HG03045 (cell line): Measurements from ENCODE around the gene PSMD5.

Source experiments
- ATAC-seq: cut with Tn5 transposase; IDR thresholded peaks from one replicate; pipeline ENCODE4 v1.9.1; 2021; ENCODE audit warnings: mild to moderate bottlenecking, moderate library complexity; ENCODE audit not compliant: unreplicated experiment

Gene PSMD5

GRCh38 chr9:120875643-120875953 is 32.9 kb upstream of the PSMD5 start:
- no peak for ATAC-seq

DNA sequence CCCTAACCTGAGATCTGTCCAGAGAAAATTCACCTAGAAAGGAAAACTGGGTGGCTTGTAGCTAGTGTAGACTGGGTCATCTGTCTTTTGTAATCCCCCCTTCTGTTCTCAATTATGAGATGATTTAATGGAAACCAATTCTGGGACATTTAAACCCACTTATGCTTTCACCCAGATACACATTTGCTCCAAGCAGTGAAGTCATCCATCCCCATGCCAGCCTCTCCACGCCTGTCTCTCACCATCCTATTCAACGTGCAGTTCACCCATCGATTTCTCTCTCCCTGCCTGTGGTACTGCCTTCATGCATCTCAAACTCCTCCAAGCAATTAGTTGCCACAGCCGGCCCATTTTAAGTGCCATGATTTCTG is 32.5 kb upstream of the PSMD5 start:
- ATAC-seq: no peak

GRCh38 chr9:120874226-120875194 is 31.8 kb upstream of the PSMD5 start:
- ATAC-seq: no peak

- no peak for ATAC-seq
Observed at GRCh38 chr9:120873512-120873911, 30.8 kb upstream of the PSMD5 start.

- no peak for ATAC-seq
Observed at GRCh38 chr9:120872791-120873502, 30.2 kb upstream of the PSMD5 start.

GRCh38 chr9:120870206-120870605 is 27.5 kb upstream of the PSMD5 start:
- no peak for ATAC-seq

DNA sequence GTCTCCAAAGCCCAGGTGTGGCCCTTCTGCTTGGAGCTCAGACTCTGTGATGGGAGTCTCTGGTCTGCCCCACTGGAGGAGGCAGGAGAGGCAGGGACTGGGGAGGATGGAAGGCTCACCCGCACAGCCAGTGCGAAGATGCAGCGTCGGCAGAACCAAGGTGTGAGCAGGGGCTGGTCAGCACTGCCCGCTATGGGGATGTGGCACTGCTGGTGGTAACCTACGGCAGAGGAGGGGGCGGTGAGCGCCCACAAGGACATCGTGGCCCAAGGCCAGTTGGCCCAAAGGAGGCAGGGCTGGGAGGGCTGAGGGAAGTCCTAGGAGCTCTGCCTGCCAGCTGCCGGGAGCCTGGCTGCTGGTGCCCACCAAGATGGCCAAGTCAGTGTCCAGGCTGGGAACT is 27.0 kb upstream of the PSMD5 start:
- ATAC-seq: no peak

- ATAC-seq: no peak
Observed at GRCh38 chr9:120869360-120869687, 26.6 kb upstream of the PSMD5 start.

GRCh38 chr9:120868676-120869359 is 26.1 kb upstream of the PSMD5 start:
- peak; percentile 86 for ATAC-seq

GRCh38 chr9:120868339-120868675 is 25.6 kb upstream of the PSMD5 start:
- ATAC-seq: no peak

- ATAC-seq: no peak
Observed at GRCh38 chr9:120867676-120868338, 25.1 kb upstream of the PSMD5 start.

- no peak for ATAC-seq
Observed at GRCh38 chr9:120866651-120867050, 23.9 kb upstream of the PSMD5 start.

GRCh38 chr9:120865809-120866208 is 23.1 kb upstream of the PSMD5 start:
- ATAC-seq: no peak

DNA sequence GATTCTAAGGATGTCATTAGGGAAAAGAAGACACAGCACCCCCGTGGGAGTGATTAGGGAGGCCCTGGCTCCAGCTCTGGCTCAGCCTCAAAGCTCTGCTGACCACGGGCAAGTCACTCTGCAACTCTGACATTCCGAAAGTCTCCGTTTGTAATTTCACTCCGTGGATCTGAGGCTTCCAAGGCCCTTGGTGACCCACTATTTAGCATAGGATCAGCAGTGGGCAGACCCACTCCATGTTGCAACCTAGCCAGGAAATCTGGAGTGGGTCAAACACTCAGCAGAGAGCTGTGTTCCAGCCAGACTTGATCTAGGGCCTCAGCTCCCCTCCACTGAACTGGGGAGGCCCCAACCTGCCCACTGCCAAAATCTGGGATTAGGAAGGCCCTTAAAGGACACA is 22.5 kb upstream of the PSMD5 start:
- ATAC-seq: no peak

GRCh38 chr9:120864719-120865118 is 22.0 kb upstream of the PSMD5 start:
- ATAC-seq: no peak

DNA sequence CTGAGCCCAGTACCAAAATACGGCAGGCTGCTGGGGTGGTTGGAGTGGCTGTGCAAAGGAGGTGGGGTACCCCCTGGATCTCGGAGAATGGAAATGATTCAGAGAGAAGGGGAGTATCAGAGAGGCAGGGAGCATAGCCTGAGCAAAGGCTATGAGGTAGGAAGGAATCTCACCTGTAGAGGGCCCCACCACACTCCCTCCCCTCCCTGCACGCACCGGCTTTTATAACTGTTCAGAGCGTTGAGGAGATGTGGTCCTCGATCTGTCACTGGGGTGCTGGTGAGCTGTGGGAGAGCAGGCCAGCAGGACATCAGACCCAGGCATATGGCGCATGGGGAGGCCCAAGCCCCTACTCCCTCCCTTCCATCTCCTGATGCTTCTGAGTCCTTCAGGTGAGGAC is 21.1 kb upstream of the PSMD5 start:
- no peak for ATAC-seq

DNA sequence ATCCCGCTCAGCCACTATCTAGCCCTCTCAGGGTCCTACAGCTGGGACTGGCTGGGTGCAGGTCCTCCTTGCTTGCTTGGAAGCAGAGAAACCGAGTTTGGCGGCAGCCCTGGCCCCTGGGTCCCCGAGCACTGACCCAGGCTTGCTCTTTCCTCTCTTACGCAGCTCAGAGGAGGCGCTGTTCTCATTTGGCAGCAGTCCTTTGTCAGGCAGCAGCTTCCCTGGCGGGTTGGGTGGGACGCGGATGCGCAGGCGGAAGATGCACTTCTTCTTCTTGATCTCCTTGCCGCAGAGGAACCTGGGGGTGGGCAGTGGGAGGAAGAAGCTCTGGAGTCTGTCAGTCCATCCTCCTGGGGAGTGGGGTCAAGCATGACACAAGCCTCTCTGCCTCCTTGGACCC is 19.7 kb upstream of the PSMD5 start:
- ATAC-seq: no peak

- no peak for ATAC-seq
Observed at GRCh38 chr9:120861935-120862334, 19.2 kb upstream of the PSMD5 start.

DNA sequence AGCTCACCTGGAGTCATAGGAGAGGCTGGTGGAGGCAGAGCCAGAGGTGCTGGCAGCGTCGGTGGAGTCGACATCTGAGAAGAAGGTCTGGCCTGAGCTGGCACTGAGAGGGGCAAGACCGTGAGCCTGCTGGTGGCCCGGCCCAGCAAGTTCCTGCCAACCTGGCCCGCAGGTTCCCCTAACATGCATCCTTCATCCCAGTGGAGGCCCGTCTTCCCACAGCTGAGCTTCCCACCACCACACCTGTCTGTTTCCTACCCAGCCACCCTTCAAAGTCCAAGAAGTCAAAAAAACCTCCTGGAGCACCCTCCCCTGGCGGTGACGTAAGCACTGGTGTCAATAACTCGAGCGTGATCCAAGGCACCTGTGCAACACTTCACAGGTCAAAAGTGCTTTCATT is 17.4 kb upstream of the PSMD5 start:
- ATAC-seq: no peak

DNA sequence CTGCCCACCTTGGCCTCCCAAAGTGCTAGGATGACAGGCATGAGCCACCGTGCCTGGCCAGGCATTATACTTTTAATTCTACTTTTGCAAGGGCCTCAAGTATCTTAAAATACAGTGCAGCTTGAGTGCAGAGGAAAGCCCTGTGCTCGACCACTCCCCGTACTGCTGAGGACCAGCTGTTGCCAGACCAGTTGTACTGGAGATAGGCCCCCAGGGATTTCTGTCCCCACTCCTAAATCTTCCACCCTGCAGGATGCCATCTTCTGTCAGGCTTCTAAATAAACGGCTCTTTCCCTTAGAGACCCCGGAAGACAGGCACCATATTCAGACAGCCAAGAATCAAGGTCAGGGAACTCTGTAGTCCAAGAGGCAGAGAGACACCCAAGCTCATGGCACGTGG is 16.6 kb upstream of the PSMD5 start:
- ATAC-seq: no peak

DNA sequence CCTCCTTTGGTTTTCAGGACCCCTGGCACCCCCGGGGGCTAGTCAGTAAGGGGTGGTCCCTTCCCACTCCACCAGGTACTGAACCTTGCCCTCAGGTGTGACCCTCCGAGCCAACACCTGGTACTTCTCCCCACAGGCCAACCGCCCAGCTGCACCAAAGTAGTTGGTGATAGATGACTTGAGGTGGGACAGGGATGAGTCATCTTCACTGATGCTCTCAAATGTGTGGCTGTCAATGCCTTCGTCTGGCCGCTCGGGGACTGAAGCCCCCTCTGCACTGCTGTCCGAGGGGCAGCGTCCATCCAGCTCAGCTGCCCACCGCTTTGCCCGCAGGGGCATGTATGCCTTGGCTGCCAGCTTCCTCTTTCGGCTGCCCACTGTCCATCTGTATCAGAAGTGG is 15.2 kb upstream of the PSMD5 start:
- no peak for ATAC-seq

- no peak for ATAC-seq
Observed at GRCh38 chr9:120857481-120857880, 14.8 kb upstream of the PSMD5 start.
